8988T (cell line): ENCODE results near the gene CACFD1.
A peak's percentile ranks its signal among the peaks of the same experiment; 100 is the strongest.
"Not testable (repeated sequence)": the region's sequence is repeated elsewhere in the genome, so short reads cannot be mapped to it uniquely, and the experiment has no call there.

ENCODE experiments used
- DNase-seq: peaks from one replicate; pipeline ENCODE4 v3.0.0; 2011

The CACFD1 gene

GRCh38 chr9:133441571-133441970 is 18.2 kb upstream of the CACFD1 start:
- DNase-seq = no peak

GRCh38 chr9:133443248-133443647 is 16.5 kb upstream of the CACFD1 start:
- DNase-seq = no peak

- DNase-seq = no peak
Observed at GRCh38 chr9:133443982-133444381, 15.8 kb upstream of the CACFD1 start.

- no peak for DNase-seq
Observed at GRCh38 chr9:133445293-133445969, 14.3 kb upstream of the CACFD1 start.

- DNase-seq = no peak
Observed at GRCh38 chr9:133448487-133448972, 11.2 kb upstream of the CACFD1 start.

GRCh38 chr9:133449760-133450159 is 10.0 kb upstream of the CACFD1 start:
- peak; percentile 88 for DNase-seq

GRCh38 chr9:133451865-133452264 is 7.9 kb upstream of the CACFD1 start:
- not testable (repeated sequence) for DNase-seq

- DNase-seq = no peak
Observed at GRCh38 chr9:133452562-133452961, 7.2 kb upstream of the CACFD1 start.

GRCh38 chr9:133453651-133454050 is 6.1 kb upstream of the CACFD1 start:
- no peak for DNase-seq

GRCh38 chr9:133454325-133454724 is 5.5 kb upstream of the CACFD1 start:
- DNase-seq = no peak

- no peak for DNase-seq
Observed at GRCh38 chr9:133454943-133455673, 4.7 kb upstream of the CACFD1 start.

GRCh38 chr9:133455936-133456335 is 3.8 kb upstream of the CACFD1 start:
- no peak for DNase-seq

- DNase-seq = no peak
Observed at GRCh38 chr9:133456409-133456808, 3.4 kb upstream of the CACFD1 start.

GRCh38 chr9:133457233-133457632 is 2.5 kb upstream of the CACFD1 start:
- no peak for DNase-seq

GRCh38 chr9:133457748-133458147 is 2.0 kb upstream of the CACFD1 start:
- no peak for DNase-seq

GRCh38 chr9:133458643-133459312 is 1.0 kb upstream of the CACFD1 start:
- no peak for DNase-seq

- DNase-seq = no peak
Observed at GRCh38 chr9:133460405-133461175, 812 bp downstream of the CACFD1 start.

- DNase-seq = no peak
Observed at GRCh38 chr9:133461975-133462374, 2.2 kb downstream of the CACFD1 start.

- peak; percentile 80 for DNase-seq
Observed at GRCh38 chr9:133463234-133463863, 3.6 kb downstream of the CACFD1 start.

GRCh38 chr9:133463864-133464615 is 4.3 kb downstream of the CACFD1 start:
- no peak for DNase-seq

GRCh38 chr9:133464638-133465037 is 4.9 kb downstream of the CACFD1 start:
- DNase-seq = no peak

GRCh38 chr9:133465984-133466383 is 6.2 kb downstream of the CACFD1 start:
- no peak for DNase-seq
